WERI-Rb-1 (cell line): ENCODE data around the gene DOK6.

Experiments used
- DNase-seq: peaks from one replicate; pipeline ENCODE4 v3.0.0-alpha.2; 2020
- H3K27ac ChIP-seq: fragments of 250-450 bp; sonication (Bioruptor Pico); 2 replicates; pipeline ENCODE4 v1.5.1; 2020; ENCODE audit warnings: mild to moderate bottlenecking, moderate library complexity
- H3K27me3 ChIP-seq: fragments of 250-450 bp; sonication (Bioruptor Pico); 2 replicates; pipeline ENCODE4 v1.5.1; 2021; ENCODE audit warnings: mild to moderate bottlenecking, low read depth, moderate library complexity; ENCODE audit not compliant: insufficient read depth, severe bottlenecking
- H3K36me3 ChIP-seq: fragments of 250-450 bp; sonication (Bioruptor Pico); 2 replicates; pipeline ENCODE4 v1.5.1; 2020; ENCODE audit warnings: mild to moderate bottlenecking, moderate library complexity
- H3K4me3 ChIP-seq: 2 replicates; pipeline ENCODE4 v1.5.1; 2011; ENCODE audit warnings: low read depth, mild to moderate bottlenecking, control low read depth, low read length
- H3K9me3 ChIP-seq: fragments of 250-450 bp; sonication (Bioruptor Pico); 2 replicates; pipeline ENCODE4 v1.5.1; 2021; ENCODE audit warnings: mild to moderate bottlenecking, moderate library complexity; ENCODE audit not compliant: severe bottlenecking
- TF ChIP-seq, protein P1 (sequence below): IDR thresholded peaks from 2 replicates; pipeline ENCODE4 v1.5.1; 2011; ENCODE audit warnings: low read depth, mild to moderate bottlenecking, control low read depth, inconsistent platforms, low read length

DOK6 gene

DNA sequence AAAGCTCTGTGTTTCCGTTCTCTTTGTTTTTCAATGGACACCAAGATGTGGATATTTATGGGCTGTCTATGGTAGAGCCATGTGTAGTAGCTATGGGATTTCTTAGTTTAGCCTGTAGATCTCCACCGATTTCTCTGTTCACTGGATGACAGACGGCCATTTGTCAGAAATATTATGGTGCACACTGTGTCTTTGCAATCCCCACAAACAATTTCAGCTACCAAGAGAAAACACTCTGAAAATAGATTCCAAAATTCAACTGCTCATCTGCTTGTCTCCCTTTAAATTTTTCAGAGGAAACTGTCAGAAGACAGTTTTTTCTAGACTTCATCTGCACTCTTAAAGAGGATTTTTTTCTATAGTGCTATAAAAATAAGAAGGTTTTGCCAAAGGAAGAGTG is 380.2 kb downstream of the DOK6 start:
- TF ChIP-seq, protein P1, sequence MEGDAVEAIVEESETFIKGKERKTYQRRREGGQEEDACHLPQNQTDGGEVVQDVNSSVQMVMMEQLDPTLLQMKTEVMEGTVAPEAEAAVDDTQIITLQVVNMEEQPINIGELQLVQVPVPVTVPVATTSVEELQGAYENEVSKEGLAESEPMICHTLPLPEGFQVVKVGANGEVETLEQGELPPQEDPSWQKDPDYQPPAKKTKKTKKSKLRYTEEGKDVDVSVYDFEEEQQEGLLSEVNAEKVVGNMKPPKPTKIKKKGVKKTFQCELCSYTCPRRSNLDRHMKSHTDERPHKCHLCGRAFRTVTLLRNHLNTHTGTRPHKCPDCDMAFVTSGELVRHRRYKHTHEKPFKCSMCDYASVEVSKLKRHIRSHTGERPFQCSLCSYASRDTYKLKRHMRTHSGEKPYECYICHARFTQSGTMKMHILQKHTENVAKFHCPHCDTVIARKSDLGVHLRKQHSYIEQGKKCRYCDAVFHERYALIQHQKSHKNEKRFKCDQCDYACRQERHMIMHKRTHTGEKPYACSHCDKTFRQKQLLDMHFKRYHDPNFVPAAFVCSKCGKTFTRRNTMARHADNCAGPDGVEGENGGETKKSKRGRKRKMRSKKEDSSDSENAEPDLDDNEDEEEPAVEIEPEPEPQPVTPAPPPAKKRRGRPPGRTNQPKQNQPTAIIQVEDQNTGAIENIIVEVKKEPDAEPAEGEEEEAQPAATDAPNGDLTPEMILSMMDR = no peak
- Histone ChIP-seq H3K27me3 (no peaks in the 10 kb centered on the region), H3K36me3 (no peaks in the 10 kb centered on the region), H3K9me3 (no peaks in the 10 kb centered on the region), H3K27ac (no peak overlapping the region), H3K4me3 (no peak overlapping the region)
- DNase-seq = no peak

DNA sequence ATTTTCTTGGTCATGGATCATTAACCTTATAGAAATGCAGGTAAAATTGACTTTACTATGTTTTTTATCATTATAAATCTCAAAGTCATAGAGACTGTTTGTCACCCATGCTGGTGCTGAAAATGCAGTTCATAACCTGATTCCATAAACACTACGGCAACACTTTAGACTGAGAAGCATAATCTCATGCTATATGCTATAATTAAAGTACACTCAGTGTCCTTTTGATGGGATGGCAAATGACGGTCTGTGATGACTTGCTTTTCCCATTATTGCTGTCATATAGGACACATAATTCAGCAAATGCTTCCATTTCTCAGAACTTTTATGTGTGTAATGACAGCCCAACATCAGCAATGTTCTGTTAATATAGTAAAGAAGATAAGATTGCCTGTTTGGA is 384.1 kb downstream of the DOK6 start:
- Histone ChIP-seq H3K9me3 (no peaks in the 10 kb centered on the region), H3K36me3 (no peaks in the 10 kb centered on the region), H3K4me3 (no peak overlapping the region), H3K27me3 (no peaks in the 10 kb centered on the region), H3K27ac (no peak overlapping the region)
- DNase-seq = no peak
- TF ChIP-seq, protein P1 = no peak

DNA sequence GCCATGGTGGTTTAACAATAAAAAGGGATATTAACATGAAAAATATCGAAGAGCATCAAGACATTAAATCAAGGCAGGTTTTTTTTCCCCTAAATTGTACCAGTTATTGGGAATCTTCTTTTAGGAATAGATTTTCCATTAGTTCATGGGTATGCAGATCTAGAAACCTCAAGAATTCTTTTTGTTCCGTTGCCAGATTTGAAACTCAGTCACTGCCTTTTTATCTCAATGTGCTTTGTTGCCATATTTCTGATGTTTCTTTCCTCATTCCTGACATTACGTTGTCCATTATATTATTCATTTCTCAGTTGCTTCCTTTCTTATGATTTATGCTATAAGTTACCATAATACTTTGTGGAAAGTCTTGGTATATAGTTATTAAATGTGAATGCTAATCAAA is 384.8 kb downstream of the DOK6 start:
- Histone ChIP-seq H3K27me3 (no peaks in the 10 kb centered on the region), H3K9me3 (no peaks in the 10 kb centered on the region), H3K27ac (no peak overlapping the region), H3K36me3 (no peaks in the 10 kb centered on the region), H3K4me3 (no peak overlapping the region)
- no peak for DNase-seq
- TF ChIP-seq, protein P1 = no peak

DNA sequence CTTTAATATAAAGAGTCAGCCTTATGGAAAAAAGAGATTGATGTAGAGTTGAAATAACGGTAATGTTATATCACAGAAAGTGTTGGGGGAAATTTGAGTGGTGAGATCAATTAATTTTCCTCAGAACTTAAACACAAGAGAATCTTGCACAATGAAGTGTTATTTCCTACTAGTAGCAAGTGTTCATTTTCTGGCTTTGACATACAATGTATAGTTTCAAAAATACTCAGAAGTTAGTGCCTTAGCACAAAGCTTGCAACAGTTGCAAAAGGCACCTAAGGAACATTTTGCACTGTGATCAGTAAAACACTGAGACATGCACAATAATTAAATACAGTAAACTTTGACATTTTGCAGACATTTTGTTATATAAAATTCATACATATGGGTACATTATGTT is 385.7 kb downstream of the DOK6 start:
- no peaks in the 10 kb centered on the region for H3K27me3 ChIP-seq
- no peak overlapping the region for H3K4me3 ChIP-seq
- no peak for DNase-seq
- TF ChIP-seq, protein P1 = no peak
- H3K9me3 ChIP-seq = no peaks in the 10 kb centered on the region
- H3K36me3 ChIP-seq = no peaks in the 10 kb centered on the region
- no peak overlapping the region for H3K27ac ChIP-seq

DNA sequence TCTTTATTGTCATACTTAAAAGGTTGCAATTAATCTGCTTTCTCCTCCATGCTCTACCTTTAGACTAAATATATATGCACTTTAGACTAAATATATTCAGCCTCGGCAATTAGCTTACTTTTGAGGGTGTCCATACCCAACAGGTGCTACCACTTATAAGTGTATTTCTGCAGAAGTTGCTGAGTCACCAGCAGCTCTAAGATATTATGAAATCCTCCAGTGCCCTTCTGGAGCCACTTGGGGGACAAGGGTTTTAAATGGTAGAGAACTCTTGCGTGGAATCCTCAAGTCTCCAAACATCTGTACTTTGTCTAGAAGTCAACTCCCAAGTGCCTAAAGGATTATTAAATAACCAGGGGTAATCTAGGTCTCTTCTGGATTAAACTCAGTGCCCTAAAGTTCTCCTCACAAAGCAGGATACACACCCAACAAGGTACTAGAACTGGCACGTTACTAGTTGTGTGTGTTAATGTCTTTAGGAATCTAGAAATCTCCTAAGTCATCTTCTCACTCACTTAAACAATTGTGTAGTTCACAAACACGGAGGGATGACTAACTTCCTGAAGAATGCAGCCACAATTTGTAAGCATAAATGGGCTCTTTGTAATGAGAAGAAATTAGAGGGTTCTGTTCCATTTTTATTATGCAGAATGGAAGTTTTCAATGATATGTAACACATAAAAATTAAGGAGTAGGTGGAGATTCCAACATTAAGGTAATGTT is 387.3 kb downstream of the DOK6 start:
- Histone ChIP-seq H3K4me3 (no peak overlapping the region), H3K36me3 (no peaks in the 10 kb centered on the region), H3K27me3 (no peaks in the 10 kb centered on the region), H3K9me3 (no peaks in the 10 kb centered on the region), H3K27ac (no peak overlapping the region)
- no peak for DNase-seq
- TF ChIP-seq, protein P1 = no peak

DNA sequence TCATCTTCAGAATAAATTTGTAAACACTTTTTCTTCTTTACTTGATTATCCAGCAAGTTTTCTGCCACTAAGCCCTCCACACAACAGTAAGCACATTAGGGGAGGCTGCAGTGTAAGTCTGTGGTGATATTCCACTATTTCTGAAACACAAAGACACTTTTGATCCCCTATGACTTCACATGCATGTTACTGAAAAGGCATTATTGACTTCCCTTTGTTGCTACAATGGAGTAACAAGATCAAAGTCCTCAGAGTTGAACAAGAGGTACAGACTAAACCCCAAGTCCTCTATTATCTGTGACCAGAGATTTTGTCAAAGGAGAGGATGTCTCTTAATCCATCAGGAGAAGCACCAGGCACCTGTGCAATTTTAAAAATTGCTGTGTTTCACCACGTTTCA is 389.1 kb downstream of the DOK6 start:
- Histone ChIP-seq H3K27ac (no peak overlapping the region), H3K4me3 (no peak overlapping the region)

More for the DNA sequence above, 389.1 kb downstream of the DOK6 start:
- no peaks in the 10 kb centered on the region for H3K9me3 ChIP-seq
- DNase-seq = no peak
- no peaks in the 10 kb centered on the region for H3K36me3 ChIP-seq
- TF ChIP-seq, protein P1 = no peak
- no peaks in the 10 kb centered on the region for H3K27me3 ChIP-seq
